GM18870 (cell line): ENCODE data around the gene CCDC179.

Experiments used
- ATAC-seq: cut with Tn5 transposase; IDR thresholded peaks from one replicate; pipeline ENCODE4 v1.9.1; 2021; ENCODE audit warnings: moderate library complexity; ENCODE audit not compliant: unreplicated experiment

CCDC179 gene

GRCh38 chr11:22808571-22809197 is 51.6 kb downstream of the CCDC179 start:
- ATAC-seq, result peak; percentile 20

GRCh38 chr11:22807855-22808570 is 52.3 kb downstream of the CCDC179 start:
- ATAC-seq, result peak; percentile 99

GRCh38 chr11:22807391-22807790 is 52.9 kb downstream of the CCDC179 start:
- no peak for ATAC-seq

- no peak for ATAC-seq
These were observed 57.4 kb downstream of the CCDC179 start for GRCh38 chr11:22802861-22803260.

GRCh38 chr11:22800482-22800881 is 59.8 kb downstream of the CCDC179 start:
- ATAC-seq, result no peak

GRCh38 chr11:22798901-22799300 is 61.4 kb downstream of the CCDC179 start:
- ATAC-seq, result no peak

- no peak for ATAC-seq
These were observed 63.2 kb downstream of the CCDC179 start for GRCh38 chr11:22797047-22797446.
